Activated CD4-positive, alpha-beta T cell treated with anti-CD3 and anti-CD28 coated beads, Interleukin-2, Interleukin-4, amounts not matched to agents 100 ng/mL and 50 ng/mL, durations not matched to agents 16 hours and 8 hours (primary cell): ENCODE data around the gene STOX1.
"Not testable (repeated sequence)": the region's sequence is repeated elsewhere in the genome, so short reads cannot be mapped to it uniquely, and the experiment has no call there.

Experiments used
- DNase-seq: peaks from one replicate; pipeline ENCODE4 v3.0.0-alpha.2; 2020; ENCODE audit warnings: low spot score

STOX1 gene

DNA sequence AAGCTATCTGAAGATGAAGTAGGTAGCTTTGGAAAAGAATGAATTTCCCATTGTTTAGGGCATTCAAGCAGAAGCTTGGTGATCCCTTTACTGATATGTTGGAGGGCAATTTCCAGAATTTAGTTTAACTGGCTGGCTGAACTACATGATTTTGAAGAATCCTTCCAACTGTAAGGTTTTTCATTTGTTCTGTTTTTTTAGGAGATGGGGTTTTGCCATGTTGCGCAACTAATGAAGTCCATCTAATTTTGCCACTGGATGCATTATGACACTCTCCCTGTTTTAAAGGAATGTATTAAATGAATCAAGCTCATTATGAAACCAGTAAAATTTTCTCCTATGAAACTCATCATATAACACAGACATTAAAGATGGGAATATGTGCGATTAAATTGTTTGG is 67.7 kb downstream of the STOX1 start:
- no peak for DNase-seq

- peak; percentile 46 for DNase-seq
Observed at GRCh38 chr10:68897336-68897741, 70.0 kb downstream of the STOX1 start.

- no peak for DNase-seq
Observed at GRCh38 chr10:68899186-68899745, 71.9 kb downstream of the STOX1 start.

- DNase-seq: no peak
Observed at GRCh38 chr10:68900427-68901104, 73.2 kb downstream of the STOX1 start.

GRCh38 chr10:68901105-68901927 is 74.0 kb downstream of the STOX1 start, which contains the start of gene DDX50:
Gene DDX50 (plus strand): TSS chr10:68901315. CDS start chr10:68901385, 70 bp downstream.
- DNase-seq: peak; percentile 98

- DNase-seq: no peak
Observed at GRCh38 chr10:68902382-68902781, 75.1 kb downstream of the STOX1 start.

DNA sequence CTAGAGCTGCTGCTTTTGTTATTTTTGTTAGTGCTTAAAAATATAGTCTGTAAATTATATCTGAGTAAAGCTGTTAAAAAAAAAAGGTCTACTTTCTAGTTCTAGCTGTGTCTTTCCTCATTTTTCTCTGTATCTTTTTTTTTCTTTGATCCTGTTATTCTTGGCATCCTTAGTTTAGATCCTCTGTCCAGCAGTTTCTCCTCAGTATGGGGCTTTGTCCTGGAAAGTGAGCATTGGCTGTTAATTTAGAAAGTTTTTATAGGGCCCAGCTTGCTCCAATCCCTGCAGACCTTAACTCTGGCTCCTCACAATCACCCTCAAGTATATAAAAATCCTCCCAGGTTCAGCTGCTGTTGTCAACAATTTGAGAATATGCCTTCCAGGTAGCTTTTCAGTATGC is 97.3 kb downstream of the STOX1 start:
- DNase-seq: no peak

- DNase-seq: no peak
Observed at GRCh38 chr10:68925489-68925888, 98.2 kb downstream of the STOX1 start.

DNA sequence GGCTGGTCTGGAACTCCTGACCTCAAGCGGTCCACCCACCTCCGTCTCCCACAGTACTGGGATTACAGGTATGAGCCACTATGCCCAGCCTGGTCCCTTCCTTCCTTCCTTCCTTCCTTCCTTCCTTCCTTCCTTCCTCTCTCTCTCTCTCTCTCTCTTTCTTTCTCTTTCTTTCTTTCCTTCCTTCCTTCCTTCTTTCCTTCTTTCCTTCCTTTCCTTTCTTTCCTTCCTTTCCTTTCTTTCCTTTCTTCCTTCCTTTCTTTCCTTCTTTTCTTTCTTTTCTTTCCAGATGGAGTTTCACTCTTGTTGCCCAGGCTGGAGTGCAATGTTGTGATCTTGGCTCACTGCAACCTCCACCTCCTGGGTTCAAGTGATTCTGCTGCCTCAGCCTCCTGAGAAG is 101.8 kb downstream of the STOX1 start:
- not testable (repeated sequence) for DNase-seq

DNA sequence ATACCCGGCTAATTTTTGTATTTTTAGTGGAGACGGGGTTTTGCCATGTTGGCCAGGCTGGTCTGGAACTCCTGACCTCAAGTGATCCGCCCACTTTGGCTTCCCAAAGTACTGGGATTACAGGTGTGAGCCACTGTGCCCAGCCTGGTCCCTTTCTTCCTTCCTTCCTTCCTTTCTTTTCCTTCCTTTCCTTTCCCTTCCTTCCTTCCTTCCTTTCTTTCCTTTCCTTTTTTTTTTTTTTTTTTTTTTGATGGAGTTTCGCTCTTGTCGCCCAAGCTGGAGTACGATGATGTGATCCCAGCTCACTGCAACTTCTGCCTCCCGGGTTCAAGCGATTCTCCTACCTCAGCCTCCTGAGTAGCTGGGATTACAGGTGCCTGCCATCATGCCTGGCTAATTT is 102.6 kb downstream of the STOX1 start:
- DNase-seq: not testable (repeated sequence)

DNA sequence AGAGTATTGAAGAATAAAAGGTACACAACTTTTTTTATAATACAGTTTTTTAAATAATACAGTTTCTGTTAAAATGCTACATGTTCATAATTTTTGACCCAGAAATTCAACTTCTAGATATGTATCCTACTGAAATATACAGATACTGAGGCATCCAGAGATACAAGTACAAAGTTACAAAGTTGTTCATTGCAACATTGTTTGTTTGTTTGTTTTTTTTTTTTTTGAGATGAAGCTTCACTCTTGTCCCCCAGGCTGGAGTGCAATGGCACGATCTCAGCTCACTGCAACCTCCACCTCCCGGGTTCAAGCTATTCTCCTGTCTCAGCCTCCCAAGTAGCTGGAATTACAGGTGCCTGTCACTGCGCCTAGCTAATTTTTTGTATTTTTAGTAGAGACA is 105.5 kb downstream of the STOX1 start:
- not testable (repeated sequence) for DNase-seq

DNA sequence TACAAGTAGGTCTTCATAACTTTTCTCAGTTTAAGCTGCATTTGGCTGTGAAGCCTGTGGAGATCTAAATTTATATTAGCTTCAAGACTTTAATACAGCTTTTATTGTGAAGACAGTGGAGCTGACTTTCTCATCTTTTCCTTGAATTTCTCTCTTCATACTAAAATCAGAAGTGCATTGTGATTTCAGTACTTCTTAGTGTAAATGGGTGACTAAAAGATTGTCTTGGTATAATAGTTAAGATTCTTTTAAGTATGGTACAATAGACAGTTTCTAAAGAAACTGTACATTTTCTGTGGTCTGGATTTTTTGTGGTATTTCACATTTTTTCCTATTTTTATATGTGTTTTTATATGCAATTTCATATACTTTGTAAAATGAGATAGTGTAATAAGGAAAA is 107.7 kb downstream of the STOX1 start:
- peak; percentile 15 for DNase-seq

- DNase-seq: no peak
Observed at GRCh38 chr10:68938117-68938516, 110.8 kb downstream of the STOX1 start.

GRCh38 chr10:68938884-68939283 is 111.6 kb downstream of the STOX1 start:
- no peak for DNase-seq

DNA sequence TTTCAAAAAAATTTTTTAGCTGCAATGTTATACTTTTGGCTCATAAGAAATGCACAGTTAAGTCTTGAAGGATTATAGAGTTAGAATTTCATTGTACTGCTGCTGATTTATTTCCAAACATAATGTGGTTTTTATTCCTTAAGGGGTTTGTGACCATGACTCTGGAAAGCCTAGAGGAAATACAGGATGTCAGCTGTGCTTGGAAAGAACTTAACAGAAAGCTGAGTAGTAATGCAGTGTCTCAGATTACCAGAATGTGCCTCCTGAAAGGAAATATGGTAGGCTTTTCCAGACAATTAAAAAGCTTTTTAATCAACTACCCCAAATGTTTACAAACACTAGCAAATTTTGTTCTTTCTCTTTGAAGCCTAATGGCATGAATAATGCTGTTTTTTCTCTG is 113.6 kb downstream of the STOX1 start:
- DNase-seq: not testable (repeated sequence)
